GM04504 (cell line): ENCODE data around the gene EEFSEC.

Source experiments
- DNase-seq: peaks from one replicate; pipeline ENCODE4 v3.0.0-alpha.2; 2012; ENCODE audit warnings: low read depth

The EEFSEC gene

GRCh38 chr3:128271536-128272332, 118.5 kb downstream of the EEFSEC start:
- no peak for DNase-seq

- no peak for DNase-seq
These were observed 120.0 kb downstream of the EEFSEC start for GRCh38 chr3:128273109-128273840.

GRCh38 chr3:128273841-128274573, 120.7 kb downstream of the EEFSEC start:
- no peak for DNase-seq

GRCh38 chr3:128274837-128275236, 121.6 kb downstream of the EEFSEC start:
- DNase-seq: no peak

- no peak for DNase-seq
These were observed 122.2 kb downstream of the EEFSEC start for GRCh38 chr3:128275316-128276145.

GRCh38 chr3:128276146-128276435, 122.8 kb downstream of the EEFSEC start:
- DNase-seq: no peak

- no peak for DNase-seq
These were observed 123.4 kb downstream of the EEFSEC start for GRCh38 chr3:128276577-128277183.

- no peak for DNase-seq
These were observed 124.2 kb downstream of the EEFSEC start for GRCh38 chr3:128277378-128278069.

- no peak for DNase-seq
These were observed 124.8 kb downstream of the EEFSEC start for GRCh38 chr3:128278130-128278529.

- DNase-seq: peak; percentile 83
These were observed 125.7 kb downstream of the EEFSEC start for GRCh38 chr3:128278761-128279600.

GRCh38 chr3:128279601-128279880, 126.3 kb downstream of the EEFSEC start:
- no peak for DNase-seq

GRCh38 chr3:128280481-128281052, 127.3 kb downstream of the EEFSEC start:
- DNase-seq: no peak

GRCh38 chr3:128281056-128281455, 127.8 kb downstream of the EEFSEC start:
- DNase-seq: no peak

- DNase-seq: no peak
These were observed 128.4 kb downstream of the EEFSEC start for GRCh38 chr3:128281461-128282367.

GRCh38 chr3:128282380-128283196, 129.3 kb downstream of the EEFSEC start:
- peak; percentile 60 for DNase-seq

- DNase-seq: no peak
These were observed 130.1 kb downstream of the EEFSEC start for GRCh38 chr3:128283421-128283820.

- DNase-seq: no peak
These were observed 132.0 kb downstream of the EEFSEC start for GRCh38 chr3:128285042-128285966.
